ENCODE results near the gene TNP2. TPM values are rescaled to one million over a fixed set of nuclear protein-coding genes. Genes with fewer than 3 reads are reported as not detected.

TNP2 gene
- total RNA-seq, 1 experiment from 2014 or later, result not detected

DNA sequence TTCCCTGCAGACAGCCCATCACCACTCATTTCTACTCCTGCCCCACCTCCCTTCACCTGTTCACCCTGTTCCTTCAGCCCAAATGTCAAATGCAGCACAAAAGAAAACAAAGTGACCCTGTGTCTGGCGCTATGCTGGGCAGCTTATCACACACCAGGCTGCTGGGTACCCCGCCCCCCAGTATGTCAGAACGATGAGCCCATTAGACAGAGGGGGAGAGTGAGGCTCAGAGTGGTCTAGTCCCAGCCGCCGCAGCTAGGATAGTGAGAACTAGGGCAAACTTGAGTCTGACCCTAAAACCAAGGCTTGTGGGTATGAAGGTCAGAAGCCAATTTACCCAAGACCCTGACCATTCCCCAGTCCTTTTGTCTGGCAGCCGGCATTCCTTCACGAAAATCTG lies 4.0 kb downstream of the TNP2 start:
- Histone ChIP-seq H3K4me1 (ENCODE audit: control insufficient read depth in 1 of 2, insufficient read depth in 2 of 2, low read length in 2 of 2) (no peaks in the 10 kb centered on the region), H3K4me2 (ENCODE audit: low read length) (no peak overlapping the region), H3K4me3 (replicated peaks in 1 of 2; ENCODE audit: low read depth in 1 of 2, low read length in 2 of 2) (no peak overlapping the region), H3K9me3 (ENCODE audit: control insufficient read depth in 1 of 2, insufficient read depth in 1 of 2, low read depth in 1 of 2, low read length in 2 of 2) (no peaks in the 10 kb centered on the region), H3K36me3 (ENCODE audit: control insufficient read depth in 1 of 2, insufficient read depth in 2 of 2, low read length in 2 of 2) (no peaks in the 10 kb centered on the region), H3K9ac (ENCODE audit: low read length) (no peak overlapping the region), H4K20me1 (ENCODE audit: insufficient read depth) (no peaks in the 10 kb centered on the region), H3K27me3 (ENCODE audit: insufficient read depth, low read length) (no peaks in the 10 kb centered on the region), H3K79me2 (ENCODE audit: insufficient read depth, low read length) (no peaks in the 10 kb centered on the region), H3K9me2 (ENCODE audit: insufficient read depth) (no peaks in the 10 kb centered on the region), H2AFZ (ENCODE audit: low read depth, low read length, poor library complexity, severe bottlenecking) (no peak overlapping the region), H3K27ac (ENCODE audit: low read depth, low read length) (no peak overlapping the region)
- intact Hi-C loops (cut with micrococcal nuclease), result no loop called here
- RAD21 ChIA-PET (ENCODE audit: low non-redundant PET in 1 of 2, low total read pairs in 2 of 2, uncharacterized antibody in 2 of 2, unreplicated experiment in 2 of 2), result no interaction called here
- CTCF ChIA-PET, result no interaction called here
- POLR2A ChIA-PET, result no interaction called here
- TF ChIP-seq POLR2A (IDR thresholded peaks at IDR 0.05; ENCODE audit: borderline replicate concordance, extremely low read depth, insufficient read depth, insufficient read length) (no peak), POLR2AphosphoS5 (IDR thresholded peaks at IDR 0.05; ENCODE audit: low read depth, low read length) (no peak), MAX (IDR thresholded peaks at IDR 0.05) (no peak), ZNF274 (IDR thresholded peaks at IDR 0.05; ENCODE audit: low read depth, low read length) (no peak), FOSL1 (IDR thresholded peaks at IDR 0.05; ENCODE audit: low read depth) (no peak), ELF1 (IDR thresholded peaks at IDR 0.05; ENCODE audit: borderline replicate concordance, low read depth) (no peak), SIN3A (IDR thresholded peaks at IDR 0.05; ENCODE audit: low read depth) (no peak), ATF3 (IDR thresholded peaks at IDR 0.05) (no peak), EZH2phosphoT487 (IDR thresholded peaks at IDR 0.05; ENCODE audit: borderline replicate concordance) (no peak), EZH2 (IDR thresholded peaks at IDR 0.05) (no peak), ZFX (IDR thresholded peaks at IDR 0.05) (no peak), EGR1 (IDR thresholded peaks at IDR 0.05; ENCODE audit: low read depth) (no peak), CBX3 (IDR thresholded peaks at IDR 0.05; ENCODE audit: low read depth) (no peak), CTCF (IDR thresholded peaks at IDR 0.05 in 2 of 3, conservative IDR thresholded peaks at IDR 0.05 in 1 of 3; ENCODE audit: borderline replicate concordance in 1 of 3, insufficient read depth in 1 of 3, low read depth in 2 of 3, low read length in 2 of 3) (no peak), TCF7L2 (IDR thresholded peaks at IDR 0.05; ENCODE audit: borderline replicate concordance, extremely low read depth, insufficient read depth, insufficient read length) (no peak), JUND (IDR thresholded peaks at IDR 0.05) (no peak)
- TF ChIP-seq, protein P1, sequence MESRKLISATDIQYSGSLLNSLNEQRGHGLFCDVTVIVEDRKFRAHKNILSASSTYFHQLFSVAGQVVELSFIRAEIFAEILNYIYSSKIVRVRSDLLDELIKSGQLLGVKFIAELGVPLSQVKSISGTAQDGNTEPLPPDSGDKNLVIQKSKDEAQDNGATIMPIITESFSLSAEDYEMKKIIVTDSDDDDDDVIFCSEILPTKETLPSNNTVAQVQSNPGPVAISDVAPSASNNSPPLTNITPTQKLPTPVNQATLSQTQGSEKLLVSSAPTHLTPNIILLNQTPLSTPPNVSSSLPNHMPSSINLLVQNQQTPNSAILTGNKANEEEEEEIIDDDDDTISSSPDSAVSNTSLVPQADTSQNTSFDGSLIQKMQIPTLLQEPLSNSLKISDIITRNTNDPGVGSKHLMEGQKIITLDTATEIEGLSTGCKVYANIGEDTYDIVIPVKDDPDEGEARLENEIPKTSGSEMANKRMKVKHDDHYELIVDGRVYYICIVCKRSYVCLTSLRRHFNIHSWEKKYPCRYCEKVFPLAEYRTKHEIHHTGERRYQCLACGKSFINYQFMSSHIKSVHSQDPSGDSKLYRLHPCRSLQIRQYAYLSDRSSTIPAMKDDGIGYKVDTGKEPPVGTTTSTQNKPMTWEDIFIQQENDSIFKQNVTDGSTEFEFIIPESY (IDR thresholded peaks at IDR 0.05; ENCODE audit: extremely low read depth, insufficient replicate concordance, low read length), result no peak
- no TSS peak for BruUV-seq (replicated peaks)
- ATAC-seq (no peak), DNase-seq (ENCODE audit: low read depth, low spot score) (no peak)
